Endothelial cell of umbilical vein (primary cell): ENCODE measurements around the gene DUSP8. TPM values are rescaled to one million over a fixed set of nuclear protein-coding genes. Genes with fewer than 3 reads are reported as not detected.

Source experiments
- BruUV-seq: library from RNA; stranded (reverse); fragments of 400-500 nt; replicated peaks from 2 replicates; lab custom pipeline; 2021; lab: Mats Ljungman, UMichigan
- CTCF ChIA-PET: fragments of 300-600, 350-600 bp; sonication (Branson Sonifier 250); formaldehyde crosslinking; loops from one replicate; lab custom pipeline; 2021; ENCODE audit warnings: antibody characterized with exemption, inconsistent platforms; lab: Charles Lee
- POLR2A ChIA-PET: fragments of 300-600, 350-600 bp; sonication (Branson Sonifier 250); formaldehyde crosslinking; loops from one replicate; lab custom pipeline; 2021; ENCODE audit warnings: antibody characterized with exemption, inconsistent platforms; lab: Charles Lee
- DNase-seq: peaks from one replicate; pipeline ENCODE4 v3.0.0-alpha.2; 2011; ENCODE audit warnings: low read depth, low spot score
- FAIRE-seq: peaks from 2 replicates; lab custom pipeline; 2011; peaks lifted over from hg19 to GRCh38; lab: Jason Lieb, UNC
- H2AFZ ChIP-seq: 2 replicates; pipeline ENCODE4 v1.6.0; 2012; ENCODE audit warnings: low read depth, low read length, control low read depth, inconsistent platforms
- H3K27ac ChIP-seq: 2 replicates; pipeline ENCODE4 v1.5.1; 2011; ENCODE audit warnings: low read depth, mild to moderate bottlenecking, control low read depth, low read length, moderate library complexity; ENCODE audit not compliant: insufficient read depth
- H3K27me3 ChIP-seq, 2 experiments: 2 replicates each; pipeline versions ENCODE4 v1.6.0 to v1.6.1; 2011; ENCODE audit warnings: low read length in 2 of 2, mixed read lengths in 1 of 2; ENCODE audit not compliant: control insufficient read depth in 2 of 2, insufficient read depth in 2 of 2
- H3K36me3 ChIP-seq, 2 experiments: 2 replicates in 1 of 2; 3 replicates in 1 of 2; pipeline ENCODE4 v1.5.1; 2011; ENCODE audit warnings: low read length in 2 of 2, mild to moderate bottlenecking in 1 of 2, moderate library complexity in 1 of 2; ENCODE audit not compliant: control insufficient read depth in 2 of 2, insufficient read depth in 2 of 2; ENCODE audit errors: extremely low read depth in 1 of 2
- H3K4me1 ChIP-seq: 3 replicates; pipeline ENCODE4 v1.5.1; 2011; ENCODE audit warnings: mild to moderate bottlenecking, low read length; ENCODE audit not compliant: control insufficient read depth, insufficient read depth; ENCODE audit errors: extremely low read depth
- H3K4me2 ChIP-seq: 2 replicates; pipeline ENCODE4 v1.6.1; 2011; ENCODE audit warnings: low read length, control low read depth, mixed read lengths; ENCODE audit not compliant: insufficient read depth
- H3K4me3 ChIP-seq, 3 experiments: fragments of 200-600 bp in 1 of 3; sonication (generic), shearing (Covaris generic) in 1 of 3; replicated peaks in 1 of 3; 2 replicates each; pipeline ENCODE4 v1.5.1; 2011 to 2016; ENCODE audit warnings: control low read depth in 3 of 3, low read length in 3 of 3, mild to moderate bottlenecking in 2 of 3, inconsistent platforms in 1 of 3, low read depth in 1 of 3, moderate library complexity in 1 of 3; ENCODE audit not compliant: insufficient read depth in 1 of 3
- H3K79me2 ChIP-seq: 2 replicates; pipeline ENCODE4 v1.6.0; 2012; ENCODE audit warnings: low read length, inconsistent platforms; ENCODE audit not compliant: control insufficient read depth, insufficient read depth
- H3K9ac ChIP-seq: replicated peaks from 2 replicates; pipeline ENCODE3; 2011; ENCODE audit warnings: low read length, control low read depth; ENCODE audit not compliant: insufficient read depth; ENCODE audit errors: extremely low read depth
- H3K9me1 ChIP-seq: replicated peaks from 3 replicates; pipeline ENCODE4 v1.6.0; 2011; ENCODE audit warnings: mild to moderate bottlenecking, low read length; ENCODE audit not compliant: control insufficient read depth, insufficient read depth; ENCODE audit errors: extremely low read depth
- H3K9me3 ChIP-seq: replicated peaks from 2 replicates; pipeline ENCODE4 v1.5.1; 2012; ENCODE audit warnings: low read length, inconsistent platforms; ENCODE audit not compliant: control insufficient read depth, insufficient read depth
- H4K20me1 ChIP-seq: replicated peaks from 2 replicates; pipeline ENCODE3; 2011; ENCODE audit warnings: mild to moderate bottlenecking, low read length; ENCODE audit not compliant: control insufficient read depth, insufficient read depth; ENCODE audit errors: extremely low read depth
- CTCF ChIP-seq, 2 donors: IDR thresholded peaks; 1 replicate in 1 of 2; 2 replicates in 1 of 2; pipeline ENCODE4 v1.5.1; 2011; ENCODE audit warnings: low read length in 2 of 2, mild to moderate bottlenecking in 2 of 2, moderate library complexity in 2 of 2, control low read depth in 1 of 2, inconsistent platforms in 1 of 2, low read depth in 1 of 2; ENCODE audit not compliant: insufficient read depth in 1 of 2; ENCODE audit errors: extremely low read depth in 1 of 2
- EZH2 ChIP-seq: IDR thresholded peaks from 2 replicates; pipeline ENCODE4 v1.6.1; 2012; ENCODE audit warnings: borderline replicate concordance, low read depth, mild to moderate bottlenecking, moderate library complexity, low read length, inconsistent platforms; ENCODE audit not compliant: severe bottlenecking
- FOS ChIP-seq: IDR thresholded peaks from 2 replicates; pipeline ENCODE4 v1.6.1; 2011; ENCODE audit warnings: mild to moderate bottlenecking, low read length, moderate library complexity, borderline replicate concordance; ENCODE audit not compliant: insufficient read depth
- GATA2 ChIP-seq: IDR thresholded peaks from 2 replicates; pipeline ENCODE4 v1.7.0; 2011; ENCODE audit warnings: low read depth, mild to moderate bottlenecking, moderate library complexity, mixed read lengths, low read length; ENCODE audit not compliant: insufficient read length, insufficient read depth
- JUN ChIP-seq: IDR thresholded peaks from 2 replicates; pipeline ENCODE4 v1.6.1; 2011; ENCODE audit warnings: borderline replicate concordance, low read depth; ENCODE audit not compliant: insufficient read length, insufficient read depth
- MAX ChIP-seq: IDR thresholded peaks from 2 replicates; pipeline ENCODE4 v1.6.1; 2011; ENCODE audit not compliant: insufficient read depth, insufficient read length
- MYC ChIP-seq: IDR thresholded peaks from one replicate; pipeline ENCODE4 v1.6.1; 2011; ENCODE audit warnings: mild to moderate bottlenecking, low read depth, low read length
- POLR2A ChIP-seq: IDR thresholded peaks from 2 replicates; pipeline ENCODE4 v1.6.1; 2012; ENCODE audit warnings: low read depth, mild to moderate bottlenecking, control low read depth, low read length
- POLR2AphosphoS5 ChIP-seq: IDR thresholded peaks from 2 replicates; pipeline ENCODE4 v1.6.1; 2012; ENCODE audit warnings: low read depth, mild to moderate bottlenecking, control low read depth, low read length, moderate library complexity; ENCODE audit not compliant: insufficient read depth
- dilution Hi-C: fragments of 300-500 bp; cut with MboI; formaldehyde crosslinking; loops from one replicate; pipeline ENCODE4 v1.15.0; 2019; ENCODE audit warnings: low sequenced_read_pairs; ENCODE audit not compliant: extremely low pct_ligation_motif_present
- intact Hi-C: fragments of 100-400 bp; cut with micrococcal nuclease; formaldehyde crosslinking; loops from one replicate; pipeline ENCODE4 v1.10.0; 2022
- polyA plus RNA-seq, 4 experiments: library from polyadenylated mRNA; depleted of rRNA in 3 of 4; stranded (reverse) in 3 of 4; unstranded in 1 of 4; fragments of >200 nt; gene quantifications; 2 replicates each; pipeline versions ENCODE4 v1.2.1 to v1.2.3, GENCODE V29; 2011 to 2012; ENCODE audit warnings: missing spikeins in 1 of 4
- total RNA-seq: library from RNA; stranded (reverse); gene quantifications from 2 replicates; pipeline ENCODE4 v1.2.3, GENCODE V29; 2021

DUSP8 gene
- total and polyA plus RNA-seq, 2 donors (not counting 3 experiments of a cell fraction or from before 2014, with no cell fraction given), result 4.6 to 5.9 TPM

GRCh38 chr11:1560002-1560648, 11.9 kb downstream of the DUSP8 start:
- FAIRE-seq, result no peak
- no peaks in the 10 kb centered on the region for H4K20me1 ChIP-seq
- CTCF ChIA-PET, result interaction anchor here (0.8 to 3.9 kb wide), 4 partner anchors 13 to 35 kb away, joined by 3 to 32 read pairs (median 10); no protein-coding TSS in a partner anchor

More at GRCh38 chr11:1560002-1560648, 11.9 kb downstream of the DUSP8 start:
- intact Hi-C loops (no loop called here), dilution Hi-C loops (no loop called here)
- no peaks in the 10 kb centered on the region for H3K27me3 ChIP-seq
- no peaks in the 10 kb centered on the region for H3K4me1 ChIP-seq
- H3K4me2 ChIP-seq, result no peak overlapping the region
- no peak overlapping the region for H3K27ac ChIP-seq
- POLR2A ChIA-PET, result no interaction called here
- TF ChIP-seq JUN, result no peak
- TF ChIP-seq MYC, result no peak
- TF ChIP-seq FOS, result no peak
- TF ChIP-seq GATA2, result no peak
- TF ChIP-seq POLR2A, result no peak
- TF ChIP-seq CTCF (IDR thresholded peaks at IDR 0.05; ENCODE audit: extremely low read depth in 1 of 2, insufficient read depth in 1 of 2, low read depth in 1 of 2, low read length in 2 of 2), result no peak
- TF ChIP-seq POLR2AphosphoS5, result no peak
- no peak for TF ChIP-seq MAX
- no peak for TF ChIP-seq EZH2
- H3K4me3 ChIP-seq, result no peak overlapping the region
- no peaks in the 10 kb centered on the region for H3K79me2 ChIP-seq
- DNase-seq, result no peak
- H3K9me3 ChIP-seq, result no peaks in the 10 kb centered on the region
- BruUV-seq, result no TSS peak
- peaks cover 0 to 3% of the 10 kb centered on the region in 2 experiments for H3K36me3 ChIP-seq
- no peaks in the 10 kb centered on the region for H3K9me1 ChIP-seq
- no peak overlapping the region for H2AFZ ChIP-seq
- no peak overlapping the region for H3K9ac ChIP-seq
